Measurements from ENCODE around the gene DNAAF8. TPM values are rescaled to one million over a fixed set of nuclear protein-coding genes. Genes with fewer than 3 reads are reported as not detected.

DNAAF8 gene
- total and polyA plus RNA-seq, 10 donors: 0.17 to 1.2 (median 0.57) TPM; not detected in 3

GRCh38 chr16:4747906-4748681 lies 13.8 kb downstream of the DNAAF8 start:
- no peak for TF ChIP-seq POLR2A (IDR thresholded peaks at IDR 0.05)
- no peak for TF ChIP-seq CTCF (IDR thresholded peaks at IDR 0.05 in 8 of 11, conservative IDR thresholded peaks at IDR 0.05 in 3 of 11)
- TF ChIP-seq POLR2AphosphoS5 (IDR thresholded peaks at IDR 0.05): no peak
- 53 to 73% (median 69%) methylated on average over 13 to 14 of the region's 14 CpGs for WGBS, 5 donors
- DNase-seq: no peak
- H3K36me3 ChIP-seq: peaks cover 4 to 49% (median 37%) of the 10 kb centered on the region in 6 donors
- no peaks in the 10 kb centered on the region for H3K9me3 ChIP-seq
- no peaks in the 10 kb centered on the region for H3K27me3 ChIP-seq (replicated peaks in 1 of 7)
- H3K4me3 ChIP-seq: no peak overlapping the region
- peaks cover 0 to 42% (median 16%) of the 10 kb centered on the region in 6 donors for H3K4me1 ChIP-seq
- peak overlapping the region in 5 of 8 donors; percentile 2 to 65 (median 33) for H3K27ac ChIP-seq
- intact Hi-C loops (cut with DNase I; ENCODE audit: low total_unique reads): no loop called here

DNA sequence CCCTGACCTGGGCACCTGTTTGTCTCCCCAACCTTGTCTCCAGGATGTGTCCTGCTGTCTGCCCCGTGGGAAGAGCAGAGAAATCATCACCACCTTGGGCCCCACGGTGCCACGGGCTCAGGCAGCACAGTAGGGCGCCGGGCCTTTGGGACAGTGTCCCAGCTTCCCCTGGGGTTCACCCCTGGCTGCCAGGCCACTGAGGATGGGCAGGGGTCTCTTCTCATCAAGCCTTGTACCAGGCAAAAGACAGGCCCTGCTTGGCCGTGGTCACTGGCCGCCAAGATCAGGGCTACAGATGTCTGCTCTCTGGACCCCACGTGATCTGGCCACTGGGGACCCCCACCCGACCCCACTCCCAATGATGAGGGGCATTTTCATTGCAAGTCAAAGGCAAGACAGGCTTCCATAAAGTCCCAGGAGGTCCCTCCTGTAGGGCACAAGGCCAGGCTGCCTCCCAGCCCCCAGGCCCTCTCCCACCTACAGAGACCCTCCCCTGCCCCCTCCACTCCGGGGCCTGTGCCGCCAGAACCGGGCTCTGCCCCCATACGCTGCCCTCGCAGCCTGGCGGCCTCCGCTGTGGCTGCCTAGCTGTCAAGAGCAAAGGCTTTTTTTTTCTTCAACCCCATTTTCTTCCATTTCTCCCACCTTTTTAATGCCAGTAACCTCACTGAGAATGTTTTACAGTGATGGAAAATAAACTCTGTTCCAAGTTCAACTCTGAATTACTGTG lies 14.5 kb downstream of the DNAAF8 start:
- DNase-seq: no peak
- H3K36me3 ChIP-seq: peaks cover 4 to 56% (median 44%) of the 10 kb centered on the region in 6 donors
- intact Hi-C loops (cut with DNase I; ENCODE audit: low total_unique reads): no loop called here

GRCh38 chr16:4749700-4750257 lies 15.4 kb downstream of the DNAAF8 start:
- Histone ChIP-seq H3K4me3 (no peak overlapping the region), H3K36me3 (peaks cover 4 to 65% (median 53%) of the 10 kb centered on the region in 6 donors), H3K4me1 (peaks cover 0 to 32% (median 10%) of the 10 kb centered on the region in 6 donors), H3K27ac (no peak overlapping the region), H3K27me3 (replicated peaks in 1 of 7) (no peaks in the 10 kb centered on the region), H3K9me3 (peaks cover 0 to 3% (median 2%) of the 10 kb centered on the region in 8 donors)
- intact Hi-C loops (cut with DNase I; ENCODE audit: low total_unique reads): no loop called here
- TF ChIP-seq POLR2AphosphoS5 (IDR thresholded peaks at IDR 0.05) (peak in 1 of 3 donors; percentile 13), POLR2A (IDR thresholded peaks at IDR 0.05) (no peak), CTCF (IDR thresholded peaks at IDR 0.05 in 8 of 11, conservative IDR thresholded peaks at IDR 0.05 in 3 of 11) (no peak)
- no peak for DNase-seq
- 82 to 93% (median 88%) methylated on average over 10 of the region's 10 CpGs for WGBS, 5 donors

More for the DNA sequence above, 14.5 kb downstream of the DNAAF8 start:
- Histone ChIP-seq H3K27me3 (replicated peaks in 1 of 7) (no peaks in the 10 kb centered on the region), H3K27ac (peak overlapping the region in 3 of 8 donors; percentile 2 to 65 (median 33)), H3K9me3 (no peaks in the 10 kb centered on the region), H3K4me1 (peaks cover 0 to 34% (median 10%) of the 10 kb centered on the region in 6 donors), H3K4me3 (no peak overlapping the region)
- TF ChIP-seq POLR2AphosphoS5 (IDR thresholded peaks at IDR 0.05) (peak in 2 of 3 donors; percentile 13 to 34), POLR2A (IDR thresholded peaks at IDR 0.05) (no peak)
- WGBS, 5 donors: 88 to 92% (median 90%) methylated on average over 8 to 16 of the region's 16 CpGs

GRCh38 chr16:4750896-4751295 lies 16.6 kb downstream of the DNAAF8 start:
- Histone ChIP-seq H3K36me3 (peaks cover 4 to 77% (median 63%) of the 10 kb centered on the region in 6 donors), H3K4me1 (peaks cover 0 to 32% (median 10%) of the 10 kb centered on the region in 6 donors), H3K27ac (no peak overlapping the region), H3K4me3 (no peak overlapping the region), H3K27me3 (replicated peaks in 1 of 7) (no peaks in the 10 kb centered on the region), H3K9me3 (peaks cover 0 to 13% (median 5%) of the 10 kb centered on the region in 8 donors)
- intact Hi-C loops (cut with DNase I; ENCODE audit: low total_unique reads): no loop called here
- TF ChIP-seq POLR2AphosphoS5 (IDR thresholded peaks at IDR 0.05): no peak
- no peak for TF ChIP-seq POLR2A (IDR thresholded peaks at IDR 0.05)
- no peak for TF ChIP-seq CTCF (IDR thresholded peaks at IDR 0.05 in 8 of 11, conservative IDR thresholded peaks at IDR 0.05 in 3 of 11)
- no peak for DNase-seq
- WGBS, 5 donors: 84 to 92% (median 88%) methylated on average over 8 of the region's 8 CpGs

Data from spleen (tissue), 11 donors.